Spinal cord (tissue), 10 donors: ENCODE measurements around the gene SLC25A29. TPM values are rescaled to one million over a fixed set of nuclear protein-coding genes. Genes with fewer than 3 reads are reported as not detected.

Experiments used
- DNase-seq, 6 donors: peaks; one replicate each; pipeline versions ENCODE4 v3.0.0 to v3.0.0-alpha.2; 2013 to 2015; ENCODE audit warnings: low spot score in 6 of 6, low read depth in 4 of 6
- H3K27ac ChIP-seq: one replicate; pipeline ENCODE4 v1.5.1; 2013; ENCODE audit warnings: low read depth, low read length, control low read depth
- H3K27me3 ChIP-seq: one replicate; pipeline ENCODE4 v1.6.1; 2013; ENCODE audit warnings: low read length; ENCODE audit not compliant: control insufficient read depth, insufficient read depth
- H3K36me3 ChIP-seq: one replicate; pipeline ENCODE4 v1.6.1; 2013; ENCODE audit warnings: low read length; ENCODE audit not compliant: control insufficient read depth, insufficient read depth
- H3K4me1 ChIP-seq: one replicate; pipeline ENCODE4 v1.6.1; 2013; ENCODE audit warnings: low read length; ENCODE audit not compliant: control insufficient read depth, insufficient read depth
- H3K4me3 ChIP-seq: one replicate; pipeline ENCODE4 v1.5.1; 2013; ENCODE audit warnings: low read depth, low read length, control low read depth
- H3K9me3 ChIP-seq: one replicate; pipeline ENCODE4 v1.6.1; 2013; ENCODE audit warnings: low read length; ENCODE audit not compliant: control insufficient read depth, insufficient read depth
- WGBS: methylation state at CpG from one replicate; pipeline ENCODE4 v1.1.5; 2013; ENCODE audit warnings: missing lambda C conversion rate; ENCODE audit not compliant: insufficient coverage; 5-methylcytosine and 5-hydroxymethylcytosine counted together
- polyA plus RNA-seq, 2 donors: library from polyadenylated mRNA; unstranded; fragments of 120-200 nt; gene quantifications; one replicate each; pipeline ENCODE4 v1.2.1, GENCODE V29; 2013; ENCODE audit not compliant: insufficient read length in 2 of 2
- total RNA-seq, 2 donors: library from RNA; depleted of rRNA in 1 of 2; stranded (reverse); fragments of 120-200 nt in 1 of 2; fragments of >200 nt in 1 of 2; gene quantifications; one replicate each; pipeline versions ENCODE4 v1.2.3 to v1.2.4, GENCODE V29; 2013 to 2014
- donor health status: healthy.

The SLC25A29 gene
- total and polyA plus RNA-seq, 4 donors = 26.2 to 131 (median 68.4) TPM

DNA sequence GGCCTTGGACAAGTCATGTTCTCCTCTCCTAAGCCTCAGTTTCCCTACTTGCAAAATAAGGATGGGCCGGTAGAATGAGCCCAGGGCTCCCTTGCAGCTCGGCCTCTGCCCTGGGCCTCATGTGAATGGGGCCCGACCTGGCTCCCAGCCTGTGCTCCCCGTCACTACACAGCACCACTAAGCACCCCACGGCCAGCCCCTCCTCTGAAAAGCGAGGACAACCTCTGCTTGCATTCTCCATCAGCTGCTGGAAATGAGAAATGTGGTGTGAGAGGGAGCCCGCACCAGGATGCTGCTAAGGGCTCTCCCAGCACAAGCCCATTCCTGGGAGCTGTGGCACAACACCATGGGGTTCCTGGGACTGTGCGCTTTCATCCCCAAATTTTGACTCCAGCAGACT, 27.1 kb upstream of the SLC25A29 start:
- no peak for DNase-seq
- Histone ChIP-seq H3K36me3 (peaks cover 62% of the 10 kb centered on the region), H3K4me3 (no peak overlapping the region), H3K4me1 (no peaks in the 10 kb centered on the region), H3K9me3 (no peaks in the 10 kb centered on the region), H3K27ac (no peak overlapping the region), H3K27me3 (no peaks in the 10 kb centered on the region)
- 95% methylated on average over 4 of the region's 8 CpGs for WGBS

GRCh38 chr14:100332797-100333196, 26.6 kb upstream of the SLC25A29 start:
- WGBS = 72% methylated on average over 7 of the region's 8 CpGs
- Histone ChIP-seq H3K4me3 (no peak overlapping the region), H3K27ac (no peak overlapping the region), H3K27me3 (no peaks in the 10 kb centered on the region), H3K4me1 (no peaks in the 10 kb centered on the region), H3K9me3 (no peaks in the 10 kb centered on the region), H3K36me3 (peaks cover 59% of the 10 kb centered on the region)
- DNase-seq = no peak

DNA sequence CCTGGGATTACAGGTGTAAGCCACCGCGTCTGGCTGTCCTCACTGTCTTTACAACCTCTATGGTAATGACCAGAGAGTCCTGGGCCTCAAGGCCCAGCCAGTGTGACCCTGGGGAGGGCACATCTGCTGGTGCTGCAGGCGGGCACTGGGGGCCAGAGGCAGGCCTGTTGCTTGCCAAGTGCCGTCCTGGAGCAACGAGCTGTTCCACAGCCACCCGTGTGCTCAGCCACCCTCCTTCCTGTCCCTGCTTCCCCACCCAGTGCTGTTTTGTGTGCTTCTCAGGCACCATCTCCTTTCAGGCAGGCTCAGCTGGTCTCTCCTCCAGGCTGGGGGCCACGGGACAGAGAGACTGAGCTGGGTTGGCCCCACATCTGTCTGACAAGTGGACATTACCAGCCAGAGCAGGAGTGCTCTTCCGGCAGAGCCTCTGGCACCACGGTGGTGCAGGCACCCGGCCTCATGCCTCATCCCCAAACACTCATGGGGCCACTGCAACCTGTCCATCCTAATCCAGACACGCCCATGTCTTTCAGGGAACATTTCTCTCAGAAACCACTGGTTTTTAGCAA, 25.9 kb upstream of the SLC25A29 start:
- 86% methylated on average over 11 of the region's 11 CpGs for WGBS
- H3K4me1 ChIP-seq = no peaks in the 10 kb centered on the region
- H3K27ac ChIP-seq = no peak overlapping the region
- no peaks in the 10 kb centered on the region for H3K27me3 ChIP-seq
- peaks cover 55% of the 10 kb centered on the region for H3K36me3 ChIP-seq
- no peak overlapping the region for H3K4me3 ChIP-seq
- DNase-seq = no peak
- no peaks in the 10 kb centered on the region for H3K9me3 ChIP-seq

- Histone ChIP-seq H3K27me3 (no peaks in the 10 kb centered on the region), H3K4me1 (no peaks in the 10 kb centered on the region), H3K36me3 (peaks cover 50% of the 10 kb centered on the region), H3K27ac (no peak overlapping the region), H3K4me3 (no peak overlapping the region), H3K9me3 (no peaks in the 10 kb centered on the region)
- no peak for DNase-seq
- 74% methylated on average over 12 of the region's 13 CpGs for WGBS
These were observed 24.2 kb upstream of the SLC25A29 start for GRCh38 chr14:100330388-100330931.

GRCh38 chr14:100330007-100330344, 23.7 kb upstream of the SLC25A29 start:
- Histone ChIP-seq H3K36me3 (peaks cover 47% of the 10 kb centered on the region), H3K4me3 (no peak overlapping the region), H3K9me3 (no peaks in the 10 kb centered on the region), H3K27ac (no peak overlapping the region), H3K27me3 (no peaks in the 10 kb centered on the region), H3K4me1 (no peaks in the 10 kb centered on the region)
- no peak for DNase-seq
- WGBS = 63% methylated on average over 1 of the region's 11 CpGs

DNA sequence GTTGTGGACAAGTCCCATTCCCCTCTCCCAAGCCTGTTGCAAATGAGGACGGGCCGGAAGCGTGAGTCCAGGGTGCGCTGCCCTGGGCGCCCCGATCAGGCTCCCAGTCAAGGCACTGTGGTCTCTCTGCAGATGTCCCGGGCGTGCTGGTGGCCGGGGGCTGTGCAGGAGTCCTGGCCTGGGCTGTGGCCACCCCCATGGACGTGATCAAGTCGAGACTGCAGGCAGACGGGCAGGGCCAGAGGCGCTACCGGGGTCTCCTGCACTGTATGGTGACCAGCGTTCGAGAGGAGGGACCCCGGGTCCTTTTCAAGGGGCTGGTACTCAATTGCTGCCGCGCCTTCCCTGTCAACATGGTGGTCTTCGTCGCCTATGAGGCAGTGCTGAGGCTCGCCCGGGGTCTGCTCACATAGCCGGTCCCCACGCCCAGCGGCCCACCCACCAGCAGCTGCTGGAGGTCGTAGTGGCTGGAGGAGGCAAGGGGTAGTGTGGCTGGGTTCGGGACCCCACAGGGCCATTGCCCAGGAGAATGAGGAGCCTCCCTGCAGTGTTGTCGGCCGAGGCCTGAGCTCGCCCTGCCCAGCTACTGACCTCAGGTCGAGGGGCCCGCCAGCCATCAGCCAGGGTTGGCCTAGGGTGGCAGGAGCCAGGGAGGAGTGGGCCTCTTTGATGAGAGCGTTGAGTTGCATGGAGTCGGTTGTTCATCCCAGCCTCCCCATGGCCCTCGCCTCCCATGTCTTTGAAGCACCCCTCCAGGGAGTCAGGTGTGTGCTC, 23.2 kb upstream of the SLC25A29 start:
- Histone ChIP-seq H3K36me3 (peaks cover 42% of the 10 kb centered on the region), H3K27ac (no peak overlapping the region), H3K9me3 (no peaks in the 10 kb centered on the region), H3K27me3 (no peaks in the 10 kb centered on the region), H3K4me1 (no peaks in the 10 kb centered on the region), H3K4me3 (no peak overlapping the region)
- 86% methylated on average over 36 of the region's 36 CpGs for WGBS
- DNase-seq = no peak

DNA sequence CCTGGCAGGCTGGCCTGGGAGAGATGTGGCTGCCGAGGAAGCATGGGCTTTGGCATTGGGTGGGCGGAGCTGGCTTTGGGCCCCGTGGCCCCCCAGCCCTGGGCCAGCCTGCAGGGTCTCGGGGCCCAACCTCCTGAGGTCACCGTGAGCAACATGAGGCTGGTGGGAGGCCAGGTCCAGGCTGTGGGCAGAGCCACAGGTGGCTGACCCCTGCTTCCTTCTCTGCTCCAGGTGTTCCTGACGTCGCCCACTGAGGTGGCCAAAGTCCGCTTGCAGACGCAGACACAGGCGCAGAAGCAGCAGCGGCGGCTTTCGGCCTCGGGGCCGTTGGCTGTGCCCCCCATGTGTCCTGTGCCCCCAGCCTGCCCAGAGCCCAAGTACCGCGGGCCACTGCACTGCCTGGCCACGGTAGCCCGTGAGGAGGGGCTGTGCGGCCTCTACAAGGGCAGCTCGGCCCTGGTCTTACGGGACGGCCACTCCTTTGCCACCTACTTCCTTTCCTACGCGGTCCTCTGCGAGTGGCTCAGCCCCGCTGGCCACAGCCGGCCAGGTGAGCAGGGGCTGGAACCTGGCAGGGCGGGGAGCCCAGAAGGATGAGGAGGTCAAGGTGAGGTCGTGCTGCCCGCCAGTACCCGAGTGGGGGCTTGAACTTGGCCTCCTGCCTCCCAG, 22.4 kb upstream of the SLC25A29 start:
- no peaks in the 10 kb centered on the region for H3K4me1 ChIP-seq
- DNase-seq = no peak
- no peak overlapping the region for H3K4me3 ChIP-seq
- no peaks in the 10 kb centered on the region for H3K27me3 ChIP-seq
- no peak overlapping the region for H3K27ac ChIP-seq
- no peaks in the 10 kb centered on the region for H3K9me3 ChIP-seq
- H3K36me3 ChIP-seq = peaks cover 39% of the 10 kb centered on the region
- 87% methylated on average over 26 of the region's 32 CpGs for WGBS

DNA sequence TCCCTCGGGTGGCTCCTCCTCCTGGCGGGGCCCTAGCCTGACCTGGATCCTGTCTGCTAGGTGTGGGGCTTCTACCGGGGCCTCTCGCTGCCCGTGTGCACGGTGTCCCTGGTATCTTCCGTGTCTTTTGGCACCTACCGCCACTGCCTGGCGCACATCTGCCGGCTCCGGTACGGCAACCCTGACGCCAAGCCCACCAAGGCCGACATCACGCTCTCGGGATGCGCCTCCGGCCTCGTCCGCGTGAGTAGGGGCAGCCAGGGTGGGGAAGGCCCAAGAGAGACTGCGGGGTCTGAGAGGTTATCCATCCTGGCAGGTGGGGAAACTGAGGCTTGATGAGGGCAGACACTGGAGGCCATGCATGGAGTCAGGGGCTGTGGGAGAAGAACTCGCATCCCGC, 20.9 kb upstream of the SLC25A29 start:
- H3K4me1 ChIP-seq = no peaks in the 10 kb centered on the region
- peaks cover 26% of the 10 kb centered on the region for H3K36me3 ChIP-seq
- H3K27ac ChIP-seq = no peak overlapping the region
- no peaks in the 10 kb centered on the region for H3K9me3 ChIP-seq
- no peak for DNase-seq
- 94% methylated on average over 24 of the region's 24 CpGs for WGBS
- H3K27me3 ChIP-seq = no peaks in the 10 kb centered on the region
- no peak overlapping the region for H3K4me3 ChIP-seq

GRCh38 chr14:100325958-100326357, 19.7 kb upstream of the SLC25A29 start:
- no peaks in the 10 kb centered on the region for H3K9me3 ChIP-seq
- peaks cover 17% of the 10 kb centered on the region for H3K36me3 ChIP-seq
- H3K4me1 ChIP-seq = no peaks in the 10 kb centered on the region
- no peaks in the 10 kb centered on the region for H3K27me3 ChIP-seq
- no peak for DNase-seq
- H3K27ac ChIP-seq = no peak overlapping the region
- WGBS = 87% methylated on average over 12 of the region's 13 CpGs
- no peak overlapping the region for H3K4me3 ChIP-seq
